ENCODE measurements around the gene MGST2. TPM values are rescaled to one million over a fixed set of nuclear protein-coding genes. Genes with fewer than 3 reads are reported as not detected.

MGST2 gene
- total and polyA plus RNA-seq, 3 donors from 2014 or later, result 82.2 to 97.9 (median 87.6) TPM

DNA sequence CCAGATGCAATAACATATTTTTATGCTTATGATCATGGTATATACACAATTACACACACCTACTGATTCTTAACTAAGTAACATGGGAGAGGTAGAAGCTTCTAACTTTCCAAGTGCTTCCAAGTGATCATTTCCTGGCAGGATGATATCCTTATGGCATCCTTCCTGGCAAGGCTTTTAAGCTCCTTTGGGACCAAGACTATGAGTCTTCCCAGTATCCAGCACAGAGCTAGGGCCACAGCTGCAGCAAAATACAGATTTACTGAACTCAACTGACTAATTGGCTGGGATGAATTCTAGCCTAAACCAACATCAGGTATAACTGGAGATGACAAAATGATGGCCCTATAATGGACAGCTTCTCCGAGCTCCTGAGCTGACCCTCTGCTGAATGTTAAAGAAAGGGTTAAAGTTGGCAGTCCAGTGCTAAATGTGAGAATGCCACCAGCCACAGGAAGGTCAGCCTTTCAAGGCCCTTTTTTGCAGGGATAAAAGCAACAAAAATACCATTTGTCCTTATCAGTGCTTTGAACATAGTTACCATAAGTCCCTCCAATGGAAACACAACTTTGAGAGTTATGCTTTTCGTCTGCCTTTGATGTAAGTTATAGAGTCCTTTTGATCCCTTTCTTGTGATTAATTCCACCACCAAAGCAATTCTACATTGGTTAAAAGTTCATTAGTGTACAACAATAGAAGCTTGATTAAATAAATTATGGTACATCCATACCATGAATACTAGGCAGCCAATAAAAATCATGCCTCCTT lies 73.4 kb downstream of the MGST2 start:
- Histone ChIP-seq H3K27me3 (no peaks in the 10 kb centered on the region), H3K4me3 (no peak overlapping the region), H3K4me1 (peaks cover 41% of the 10 kb centered on the region), H3K36me3 (ENCODE audit: low read depth, missing control alignments) (no peaks in the 10 kb centered on the region), H3K9me3 (no peaks in the 10 kb centered on the region), H3K27ac (peak overlapping the region; percentile 30 to 45)
- WGBS, 2 donors, result 69 to 71% methylated on average over 2 of the region's 2 CpGs
- DNase-seq, result no peak
- intact Hi-C loops (cut with DNase I; ENCODE audit: low total_unique reads), result loop anchor here (5.0 to 10.0 kb wide), 3 partner anchors 74 to 586 kb away; partner anchors contain the start of genes MAML3 and MGST2
- no peak for TF ChIP-seq POLR2A (IDR thresholded peaks at IDR 0.05)
- TF ChIP-seq CTCF (IDR thresholded peaks at IDR 0.05), result no peak

- intact Hi-C loops (cut with DNase I; ENCODE audit: low total_unique reads), result no loop called here
- TF ChIP-seq POLR2A (IDR thresholded peaks at IDR 0.05) (no peak), CTCF (IDR thresholded peaks at IDR 0.05) (no peak)
- no peak overlapping the region for H3K4me3 ChIP-seq
- H3K27me3 ChIP-seq, result no peaks in the 10 kb centered on the region
- 67 to 74% methylated on average over 5 of the region's 5 CpGs for WGBS, 2 donors
- H3K27ac ChIP-seq, result peak overlapping the region; percentile 45 to 68
- DNase-seq, result no peak
- no peaks in the 10 kb centered on the region for H3K36me3 ChIP-seq (ENCODE audit: low read depth, missing control alignments)
- peaks cover 34% of the 10 kb centered on the region for H3K4me1 ChIP-seq
- H3K9me3 ChIP-seq, result no peaks in the 10 kb centered on the region
Measured at GRCh38 chr4:139740121-139740520, 74.5 kb downstream of the MGST2 start.

- intact Hi-C loops (cut with DNase I; ENCODE audit: low total_unique reads), result no loop called here
- TF ChIP-seq POLR2A (IDR thresholded peaks at IDR 0.05) (no peak), CTCF (IDR thresholded peaks at IDR 0.05) (peak in 1 of 3 experiments; percentile 10)
- peak; percentile 73 for DNase-seq
- Histone ChIP-seq H3K36me3 (ENCODE audit: low read depth, missing control alignments) (no peaks in the 10 kb centered on the region), H3K27ac (peak overlapping the region; percentile 45 to 68), H3K4me1 (peaks cover 31% of the 10 kb centered on the region), H3K9me3 (no peaks in the 10 kb centered on the region), H3K27me3 (no peaks in the 10 kb centered on the region), H3K4me3 (no peak overlapping the region)
- WGBS, 2 donors, result 39 to 49% methylated on average over 6 to 10 of the region's 10 CpGs
Measured at GRCh38 chr4:139740531-139741041, 75.0 kb downstream of the MGST2 start.

GRCh38 chr4:139743027-139743426 lies 77.4 kb downstream of the MGST2 start:
- Histone ChIP-seq H3K4me1 (peaks cover 21% of the 10 kb centered on the region), H3K9me3 (no peaks in the 10 kb centered on the region), H3K27me3 (no peaks in the 10 kb centered on the region), H3K4me3 (no peak overlapping the region), H3K36me3 (ENCODE audit: low read depth, missing control alignments) (no peaks in the 10 kb centered on the region), H3K27ac (no peak overlapping the region)
- TF ChIP-seq CTCF (IDR thresholded peaks at IDR 0.05), result no peak
- no peak for TF ChIP-seq POLR2A (IDR thresholded peaks at IDR 0.05)
- intact Hi-C loops (cut with DNase I; ENCODE audit: low total_unique reads), result no loop called here
- 71 to 72% methylated on average over 5 of the region's 5 CpGs for whole genome bisulfite sequencing, 2 donors
- no peak for DNase-seq

Data from testis (tissue), 3 donors.